ENCODE results near the gene LRRTM4. TPM values are rescaled to one million over a fixed set of nuclear protein-coding genes. Genes with fewer than 3 reads are reported as not detected.
"Not testable (repeated sequence)": the region's sequence is repeated elsewhere in the genome, so short reads cannot be mapped to it uniquely, and the experiment has no call there.

The LRRTM4 gene
- polyA plus RNA-seq, 2 of the 4 experiments (the other 2 are of a cell fraction), result 0.03 TPM; not detected in 1

DNA sequence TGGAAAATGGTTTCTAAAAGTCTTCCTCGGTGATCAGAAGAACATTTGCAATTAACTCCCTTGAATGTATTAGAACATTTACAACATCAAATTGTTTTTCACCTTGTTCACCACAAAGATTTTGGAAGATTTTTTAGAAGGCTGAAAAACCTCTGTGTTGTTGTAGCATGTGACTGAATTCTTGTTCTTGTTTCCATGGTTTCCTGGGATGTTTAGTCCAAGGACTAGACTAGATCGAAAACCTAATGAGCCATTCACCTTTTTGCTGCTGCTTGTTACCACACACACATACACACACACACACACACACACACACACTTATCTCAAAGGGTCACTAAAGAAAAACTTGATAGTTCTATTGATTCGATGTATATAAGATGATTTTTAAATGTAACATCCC is 380.0 kb downstream of the LRRTM4 start:
- WGBS (ENCODE audit: missing lambda C conversion rate), result 2% methylated on average over 3 of the region's 3 CpGs

DNA sequence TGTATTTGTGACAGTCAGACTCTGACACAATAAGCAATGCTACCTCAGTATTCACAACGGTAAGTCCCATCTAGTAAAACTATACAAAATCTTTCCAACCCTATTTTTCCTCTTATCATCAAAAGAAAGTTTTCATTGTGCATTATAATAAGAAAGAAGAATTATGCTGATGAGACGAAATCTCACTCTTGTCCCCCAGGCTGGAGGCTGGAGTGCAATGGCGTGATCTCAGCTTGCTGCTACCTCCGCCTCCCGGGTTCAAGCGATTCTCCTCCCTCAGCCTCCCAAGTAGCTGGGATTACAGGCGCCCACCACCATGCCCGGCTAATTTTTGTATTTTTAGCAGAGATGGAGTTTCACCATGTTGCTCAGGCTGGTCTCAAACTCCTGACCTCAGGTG is 393.7 kb downstream of the LRRTM4 start:
- H3K4me2 ChIP-seq; FAIRE-seq; DNase-seq (ENCODE audit: low read depth in 1 of 2, low spot score in 1 of 2); POLR2A ChIA-PET; H3K4me1 ChIP-seq; H3K4me3 ChIP-seq; CTCF ChIA-PET; H3K27ac ChIP-seq; ATAC-seq; H3K9me3 ChIP-seq: not testable (repeated sequence)
- 12% methylated on average over 8 of the region's 8 CpGs for WGBS (ENCODE audit: missing lambda C conversion rate)
- peak; percentile 76 for TF ChIP-seq MAFK (IDR thresholded peaks at IDR 0.05; ENCODE audit: partially characterized antibody)

More for the DNA sequence above, 380.0 kb downstream of the LRRTM4 start:
- H3K4me2 ChIP-seq, result no peak overlapping the region
- no peak for FAIRE-seq
- H3K4me1 ChIP-seq, result no peaks in the 10 kb centered on the region
- POLR2A ChIA-PET, result no interaction called here
- CTCF ChIA-PET, result no interaction called here
- H3K27ac ChIP-seq, result no peak overlapping the region
- no peak overlapping the region for H3K4me3 ChIP-seq
- peaks cover 4% of the 10 kb centered on the region; the same call in 2 of the 3 replicates for H3K9me3 ChIP-seq
- DNase-seq (ENCODE audit: low read depth in 1 of 2, low spot score in 1 of 2), result no peak
- ATAC-seq, result no peak
- TF ChIP-seq SREBF2 (IDR thresholded peaks at IDR 0.05), result no peak
- TF ChIP-seq TP53 (CRISPR knock-in tag; IDR thresholded peaks at IDR 0.05), result no peak
- no peak for TF ChIP-seq FOSL2 (IDR thresholded peaks at IDR 0.05)
- no peak for TF ChIP-seq FOSL2 (CRISPR knock-in tag; IDR thresholded peaks at IDR 0.05)
- no peak for TF ChIP-seq RFX5 (IDR thresholded peaks at IDR 0.05)
- no peak for TF ChIP-seq ESRRA (IDR thresholded peaks at IDR 0.05; ENCODE audit: borderline replicate concordance, low read length)
- no peak for TF ChIP-seq HOXA7 (CRISPR knock-in tag; IDR thresholded peaks at IDR 0.05)

GRCh38 chr2:77127345-77127744 is 394.8 kb downstream of the LRRTM4 start:
- Histone ChIP-seq H3K9me3 (no peaks in the 10 kb centered on the region; the same call in 2 of the 3 replicates), H3K4me3 (no peak overlapping the region), H3K27ac (no peak overlapping the region), H3K4me1 (no peaks in the 10 kb centered on the region), H3K4me2 (no peak overlapping the region)
- TF ChIP-seq MAFK (IDR thresholded peaks at IDR 0.05; ENCODE audit: partially characterized antibody) (peak; percentile 84), POLR2AphosphoS2 (conservative IDR thresholded peaks at IDR 0.05; ENCODE audit: low read length) (no peak)
- DNase-seq (ENCODE audit: low read depth in 1 of 2, low spot score in 1 of 2) (no peak), ATAC-seq (no peak), FAIRE-seq (no peak)
- POLR2A ChIA-PET, result no interaction called here
- CTCF ChIA-PET, result no interaction called here

DNA sequence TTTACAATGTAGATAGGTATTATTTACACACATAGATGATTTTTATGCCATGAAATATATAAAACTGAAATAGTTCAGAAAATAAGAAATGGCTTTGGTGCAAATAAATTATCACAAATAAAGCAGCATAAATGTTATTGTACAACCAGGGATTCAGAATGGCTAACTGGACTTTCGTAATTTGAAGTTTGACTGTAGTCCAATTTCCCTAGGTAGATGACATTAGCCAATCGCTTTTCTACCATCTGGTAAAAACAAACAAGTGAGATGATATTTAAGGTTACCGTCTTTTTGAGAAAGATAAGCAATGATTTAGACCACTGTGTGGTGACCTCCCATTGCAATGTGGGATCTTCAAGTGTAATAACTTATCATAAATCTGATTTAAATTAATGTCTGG is 400.7 kb downstream of the LRRTM4 start:
- 24% methylated on average over 3 of the region's 3 CpGs for WGBS (ENCODE audit: missing lambda C conversion rate)
- POLR2A ChIA-PET, result no interaction called here
- no peak for TF ChIP-seq FOSL2 (IDR thresholded peaks at IDR 0.05)
- no peak for TF ChIP-seq FOSL2 (CRISPR knock-in tag; IDR thresholded peaks at IDR 0.05)
- TF ChIP-seq CHD4 (IDR thresholded peaks at IDR 0.05; ENCODE audit: borderline replicate concordance), result no peak
- TF ChIP-seq PHF8 (IDR thresholded peaks at IDR 0.05; ENCODE audit: borderline replicate concordance, low read depth), result no peak
- TF ChIP-seq ZFP36 (IDR thresholded peaks at IDR 0.05; ENCODE audit: borderline replicate concordance, partially characterized antibody), result no peak
- TF ChIP-seq RFX5 (IDR thresholded peaks at IDR 0.05), result no peak

GRCh38 chr2:77119333-77119732 is 402.8 kb downstream of the LRRTM4 start:
- ATAC-seq (no peak), DNase-seq (ENCODE audit: low read depth in 1 of 2, low spot score in 1 of 2) (no peak), FAIRE-seq (no peak)
- ChIA-PET POLR2A (no interaction called here), CTCF (no interaction called here)
- 2% methylated on average over 1 of the region's 1 CpG for WGBS (ENCODE audit: missing lambda C conversion rate)
- Histone ChIP-seq H3K4me3 (no peak overlapping the region), H3K9me3 (0 out of 3 replicates have a peak, but pooled peaks cover 6% of the 10 kb centered on the region), H3K27ac (no peak overlapping the region), H3K4me2 (no peak overlapping the region), H3K4me1 (no peaks in the 10 kb centered on the region)
- TF ChIP-seq CHD2 (IDR thresholded peaks at IDR 0.05; ENCODE audit: low read length, partially characterized antibody), result no peak
- peak; percentile 55 for TF ChIP-seq NFE2L2 (conservative IDR thresholded peaks at IDR 0.05; ENCODE audit: low read length)

More for the DNA sequence above, 400.7 kb downstream of the LRRTM4 start:
- ATAC-seq (no peak), FAIRE-seq (no peak), DNase-seq (ENCODE audit: low read depth in 1 of 2, low spot score in 1 of 2) (no peak)
- Histone ChIP-seq H3K9me3 (0 out of 3 replicates have a peak, but pooled peaks cover 6% of the 10 kb centered on the region), H3K4me1 (no peaks in the 10 kb centered on the region), H3K4me3 (no peak overlapping the region), H3K4me2 (no peak overlapping the region), H3K27ac (no peak overlapping the region)
- CTCF ChIA-PET, result no interaction called here

GRCh38 chr2:77108915-77109314 is 413.3 kb downstream of the LRRTM4 start:
- no peaks in the 10 kb centered on the region for H3K4me1 ChIP-seq
- DNase-seq (ENCODE audit: low read depth in 1 of 2, low spot score in 1 of 2), result no peak
- TF ChIP-seq CHD2 (IDR thresholded peaks at IDR 0.05; ENCODE audit: low read length, partially characterized antibody) (no peak), FOXS1 (CRISPR knock-in tag; IDR thresholded peaks at IDR 0.05) (no peak)
- TF ChIP-seq, protein P1, sequence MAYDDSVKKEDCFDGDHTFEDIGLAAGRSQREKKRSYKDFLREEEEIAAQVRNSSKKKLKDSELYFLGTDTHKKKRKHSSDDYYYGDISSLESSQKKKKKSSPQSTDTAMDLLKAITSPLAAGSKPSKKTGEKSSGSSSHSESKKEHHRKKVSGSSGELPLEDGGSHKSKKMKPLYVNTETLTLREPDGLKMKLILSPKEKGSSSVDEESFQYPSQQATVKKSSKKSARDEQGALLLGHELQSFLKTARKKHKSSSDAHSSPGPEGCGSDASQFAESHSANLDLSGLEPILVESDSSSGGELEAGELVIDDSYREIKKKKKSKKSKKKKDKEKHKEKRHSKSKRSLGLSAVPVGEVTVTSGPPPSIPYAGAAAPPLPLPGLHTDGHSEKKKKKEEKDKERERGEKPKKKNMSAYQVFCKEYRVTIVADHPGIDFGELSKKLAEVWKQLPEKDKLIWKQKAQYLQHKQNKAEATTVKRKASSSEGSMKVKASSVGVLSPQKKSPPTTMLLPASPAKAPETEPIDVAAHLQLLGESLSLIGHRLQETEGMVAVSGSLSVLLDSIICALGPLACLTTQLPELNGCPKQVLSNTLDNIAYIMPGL (CRISPR knock-in tag; IDR thresholded peaks at IDR 0.05; ENCODE audit: borderline replicate concordance), result no peak
- ChIA-PET CTCF (no interaction called here), POLR2A (no interaction called here)
- no peak for FAIRE-seq
- H3K4me3 ChIP-seq, result no peak overlapping the region
- WGBS (ENCODE audit: missing lambda C conversion rate), result 8% methylated on average over 1 of the region's 1 CpG
- peaks cover 5% of the 10 kb centered on the region; the same call in 1 of the 3 replicates for H3K9me3 ChIP-seq
- no peak overlapping the region for H3K4me2 ChIP-seq
- ATAC-seq, result no peak
- H3K27ac ChIP-seq, result no peak overlapping the region
